ENCODE results near the gene POU4F2. TPM values are rescaled to one million over a fixed set of nuclear protein-coding genes. Genes with fewer than 3 reads are reported as not detected.

POU4F2 gene
- total RNA-seq = not detected in 2 replicates

GRCh38 chr4:146638786-146639505 is at the start of gene POU4F2:
Gene POU4F2, plus strand, starts transcription at chr4:146638893. Its CDS starts 248 bp downstream, at chr4:146639141.

Other genes starting within 250 kb of the POU4F2 start
- gene SLC10A7, start 117.0 kb upstream of the POU4F2 start, total RNA-seq = 6.9 and 10.7 TPM in 2 replicates